ENCODE results near the gene BMP7.
"Not testable (repeated sequence)": the region's sequence is repeated elsewhere in the genome, so short reads cannot be mapped to it uniquely, and the experiment has no call there.

BMP7 gene

GRCh38 chr20:57281900-57282299 lies 15.5 kb upstream of the BMP7 start:
- Histone ChIP-seq H2AFZ (ENCODE audit: low read depth, low read length) (no peak overlapping the region), H2BK12ac (ENCODE audit: low read length in 2 of 2) (no peak overlapping the region), H3K4me3 (ENCODE audit: insufficient read depth in 1 of 2, low read depth in 1 of 2, low read length in 2 of 2) (no peak overlapping the region), H3K27me3 (ENCODE audit: control insufficient read depth in 1 of 2, insufficient read depth in 1 of 2, low read length in 2 of 2) (peaks cover 51 to 87% of the 10 kb centered on the region in 2 experiments), H3K18ac (ENCODE audit: low read depth in 1 of 2, low read length in 2 of 2) (no peak overlapping the region), H3K14ac (ENCODE audit: low read length in 2 of 2) (no peak overlapping the region), H3K4me2 (ENCODE audit: low read length, poor library complexity, severe bottlenecking) (no peak overlapping the region), H4K91ac (ENCODE audit: low read length) (no peak overlapping the region), H3K79me1 (replicated peaks; ENCODE audit: low read length, poor library complexity, severe bottlenecking) (no peaks in the 10 kb centered on the region), H4K8ac (ENCODE audit: low read length) (no peak overlapping the region), H2AK5ac (ENCODE audit: low read length, severe bottlenecking) (no peak overlapping the region), H3K9ac (ENCODE audit: low read length) (no peak overlapping the region), H3K23ac (ENCODE audit: low read length in 2 of 2) (no peak overlapping the region), H2BK5ac (ENCODE audit: low read depth, low read length, poor library complexity, severe bottlenecking) (no peak overlapping the region), H2BK120ac (ENCODE audit: low read depth, low read length) (no peak overlapping the region), H3K4me1 (ENCODE audit: control insufficient read depth, insufficient read depth, low read depth, low read length) (peaks cover 3% of the 10 kb centered on the region), H3K27ac (ENCODE audit: low read length, poor library complexity, severe bottlenecking) (no peak overlapping the region), H3K4ac (ENCODE audit: low read depth in 1 of 2, low read length in 2 of 2) (no peak overlapping the region), H3K36me3 (ENCODE audit: control insufficient read depth in 1 of 2, insufficient read depth in 2 of 2, low read depth in 1 of 2, low read length in 2 of 2) (no peaks in the 10 kb centered on the region), H3K9me3 (ENCODE audit: control insufficient read depth, low read length) (no peaks in the 10 kb centered on the region), H2BK15ac (ENCODE audit: low read depth, poor library complexity, severe bottlenecking) (no peak overlapping the region)
- 82% methylated on average over 6 of the region's 7 CpGs for WGBS
- no peak for DNase-seq

DNA sequence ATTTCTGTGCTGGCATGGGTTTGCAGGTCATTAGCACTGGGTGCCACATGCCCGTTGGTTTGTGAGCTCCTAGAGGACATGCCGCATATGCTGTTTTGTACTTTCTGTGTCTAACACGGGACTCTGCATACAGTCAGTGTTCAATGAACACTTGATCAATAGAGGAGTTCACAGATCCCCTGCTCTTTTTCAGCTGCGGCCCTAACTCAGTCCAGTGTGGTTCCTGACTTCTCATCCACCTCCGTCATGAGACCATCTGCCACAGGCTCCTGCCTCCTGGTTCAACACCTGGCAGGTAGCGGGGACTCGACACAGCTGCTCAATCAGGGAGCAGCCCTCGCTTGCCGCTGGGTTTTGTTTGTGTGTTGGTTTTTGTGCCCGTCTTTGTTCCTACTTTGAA lies 13.8 kb upstream of the BMP7 start:
- no peak overlapping the region for H2AK5ac ChIP-seq (ENCODE audit: low read length, severe bottlenecking)
- 90% methylated on average over 9 of the region's 10 CpGs for WGBS
- no peak overlapping the region for H2BK12ac ChIP-seq (ENCODE audit: low read length in 2 of 2)
- no peak overlapping the region for H3K27ac ChIP-seq (ENCODE audit: low read length, poor library complexity, severe bottlenecking)
- H3K4me1 ChIP-seq (ENCODE audit: control insufficient read depth, insufficient read depth, low read depth, low read length): peaks cover 3% of the 10 kb centered on the region
- no peak overlapping the region for H4K91ac ChIP-seq (ENCODE audit: low read length)
- no peak overlapping the region for H2AFZ ChIP-seq (ENCODE audit: low read depth, low read length)
- no peak overlapping the region for H2BK5ac ChIP-seq (ENCODE audit: low read depth, low read length, poor library complexity, severe bottlenecking)
- H3K18ac ChIP-seq (ENCODE audit: low read depth in 1 of 2, low read length in 2 of 2): no peak overlapping the region
- DNase-seq: no peak
- H3K9ac ChIP-seq (ENCODE audit: low read length): no peak overlapping the region
- no peak overlapping the region for H3K14ac ChIP-seq (ENCODE audit: low read length in 2 of 2)
- no peaks in the 10 kb centered on the region for H3K36me3 ChIP-seq (ENCODE audit: control insufficient read depth in 1 of 2, insufficient read depth in 2 of 2, low read depth in 1 of 2, low read length in 2 of 2)
- H3K23ac ChIP-seq (ENCODE audit: low read length in 2 of 2): no peak overlapping the region
- no peak overlapping the region for H3K4me3 ChIP-seq (ENCODE audit: insufficient read depth in 1 of 2, low read depth in 1 of 2, low read length in 2 of 2)
- no peak overlapping the region for H3K4ac ChIP-seq (ENCODE audit: low read depth in 1 of 2, low read length in 2 of 2)
- no peaks in the 10 kb centered on the region for H3K9me3 ChIP-seq (ENCODE audit: control insufficient read depth, low read length)
- no peak overlapping the region for H3K4me2 ChIP-seq (ENCODE audit: low read length, poor library complexity, severe bottlenecking)
- no peak overlapping the region for H2BK120ac ChIP-seq (ENCODE audit: low read depth, low read length)
- H3K79me1 ChIP-seq (replicated peaks; ENCODE audit: low read length, poor library complexity, severe bottlenecking): no peaks in the 10 kb centered on the region
- H4K8ac ChIP-seq (ENCODE audit: low read length): no peak overlapping the region
- H3K27me3 ChIP-seq (ENCODE audit: control insufficient read depth in 1 of 2, insufficient read depth in 1 of 2, low read length in 2 of 2): peaks cover 47 to 88% of the 10 kb centered on the region in 2 experiments
- no peak overlapping the region for H2BK15ac ChIP-seq (ENCODE audit: low read depth, poor library complexity, severe bottlenecking)

- H3K4me3 ChIP-seq (ENCODE audit: insufficient read depth in 1 of 2, low read depth in 1 of 2, low read length in 2 of 2); DNase-seq; H3K4me2 ChIP-seq (ENCODE audit: low read length, poor library complexity, severe bottlenecking); H3K4ac ChIP-seq (ENCODE audit: low read depth in 1 of 2, low read length in 2 of 2); H2BK5ac ChIP-seq (ENCODE audit: low read depth, low read length, poor library complexity, severe bottlenecking); H2BK15ac ChIP-seq (ENCODE audit: low read depth, poor library complexity, severe bottlenecking); H3K23ac ChIP-seq (ENCODE audit: low read length in 2 of 2); H4K91ac ChIP-seq (ENCODE audit: low read length); H4K8ac ChIP-seq (ENCODE audit: low read length); H3K14ac ChIP-seq (ENCODE audit: low read length in 2 of 2); H3K27ac ChIP-seq (ENCODE audit: low read length, poor library complexity, severe bottlenecking); H2BK120ac ChIP-seq (ENCODE audit: low read depth, low read length); H2AK5ac ChIP-seq (ENCODE audit: low read length, severe bottlenecking); H3K9ac ChIP-seq (ENCODE audit: low read length); H3K9me3 ChIP-seq (ENCODE audit: control insufficient read depth, low read length); H2BK12ac ChIP-seq (ENCODE audit: low read length in 2 of 2); H3K4me1 ChIP-seq (ENCODE audit: control insufficient read depth, insufficient read depth, low read depth, low read length); H2AFZ ChIP-seq (ENCODE audit: low read depth, low read length); H3K36me3 ChIP-seq (ENCODE audit: control insufficient read depth in 1 of 2, insufficient read depth in 2 of 2, low read depth in 1 of 2, low read length in 2 of 2); H3K18ac ChIP-seq (ENCODE audit: low read depth in 1 of 2, low read length in 2 of 2); H3K79me1 ChIP-seq (replicated peaks; ENCODE audit: low read length, poor library complexity, severe bottlenecking): not testable (repeated sequence)
- 82% methylated on average over 2 of the region's 3 CpGs for WGBS
- H3K27me3 ChIP-seq (ENCODE audit: control insufficient read depth in 1 of 2, insufficient read depth in 1 of 2, low read length in 2 of 2): peaks cover 51 to 87% of the 10 kb centered on the region in 2 experiments
These were observed 13.1 kb upstream of the BMP7 start for GRCh38 chr20:57279548-57279947.

GRCh38 chr20:57278457-57278856 lies 12.0 kb upstream of the BMP7 start:
- Histone ChIP-seq H3K36me3 (ENCODE audit: control insufficient read depth in 1 of 2, insufficient read depth in 2 of 2, low read depth in 1 of 2, low read length in 2 of 2) (no peaks in the 10 kb centered on the region), H3K27ac (ENCODE audit: low read length, poor library complexity, severe bottlenecking) (no peak overlapping the region), H2BK15ac (ENCODE audit: low read depth, poor library complexity, severe bottlenecking) (no peak overlapping the region)

More at GRCh38 chr20:57278457-57278856, 12.0 kb upstream of the BMP7 start:
- Histone ChIP-seq H3K27me3 (ENCODE audit: control insufficient read depth in 1 of 2, insufficient read depth in 1 of 2, low read length in 2 of 2) (peaks cover 47 to 84% of the 10 kb centered on the region in 2 experiments), H3K18ac (ENCODE audit: low read depth in 1 of 2, low read length in 2 of 2) (no peak overlapping the region), H2BK5ac (ENCODE audit: low read depth, low read length, poor library complexity, severe bottlenecking) (no peak overlapping the region), H2BK12ac (ENCODE audit: low read length in 2 of 2) (no peak overlapping the region), H4K91ac (ENCODE audit: low read length) (no peak overlapping the region), H2AFZ (ENCODE audit: low read depth, low read length) (no peak overlapping the region), H3K23ac (ENCODE audit: low read length in 2 of 2) (no peak overlapping the region), H2AK5ac (ENCODE audit: low read length, severe bottlenecking) (no peak overlapping the region), H3K4me1 (ENCODE audit: control insufficient read depth, insufficient read depth, low read depth, low read length) (no peaks in the 10 kb centered on the region), H4K8ac (ENCODE audit: low read length) (no peak overlapping the region), H3K4me2 (ENCODE audit: low read length, poor library complexity, severe bottlenecking) (no peak overlapping the region), H3K4me3 (ENCODE audit: insufficient read depth in 1 of 2, low read depth in 1 of 2, low read length in 2 of 2) (no peak overlapping the region), H3K9ac (ENCODE audit: low read length) (no peak overlapping the region), H3K9me3 (ENCODE audit: control insufficient read depth, low read length) (no peaks in the 10 kb centered on the region), H3K4ac (ENCODE audit: low read depth in 1 of 2, low read length in 2 of 2) (no peak overlapping the region), H3K79me1 (replicated peaks; ENCODE audit: low read length, poor library complexity, severe bottlenecking) (no peaks in the 10 kb centered on the region), H2BK120ac (ENCODE audit: low read depth, low read length) (no peak overlapping the region), H3K14ac (ENCODE audit: low read length in 2 of 2) (no peak overlapping the region)
- WGBS: 75% methylated on average over 9 of the region's 9 CpGs
- DNase-seq: no peak
